K562 (cell line): ENCODE measurements around the gene SLC7A11. TPM values are rescaled to one million over a fixed set of nuclear protein-coding genes. Genes with fewer than 3 reads are reported as not detected.

Experiments
- AFF1 ChIP-seq, 2 experiments: fragments of 450-650 bp; IDR thresholded peaks; 2 replicates each; pipeline ENCODE4 v1.6.1; 2018; ENCODE audit warnings: mild to moderate bottlenecking in 2 of 2, low read depth in 1 of 2; ENCODE audit not compliant: partially characterized antibody in 2 of 2
- CCNT2 ChIP-seq: IDR thresholded peaks from 2 replicates; pipeline ENCODE4 v1.6.1; 2011; ENCODE audit warnings: borderline replicate concordance, low read depth, mild to moderate bottlenecking, moderate library complexity, mixed read lengths, low read length; ENCODE audit not compliant: insufficient read length; ENCODE audit errors: extremely low read depth
- CREM ChIP-seq: IDR thresholded peaks from 2 replicates; pipeline ENCODE4 v1.6.1; 2014; ENCODE audit warnings: antibody characterized with exemption, low read depth
- DIDO1 ChIP-seq: fragments of 450-650 bp; IDR thresholded peaks from 2 replicates; pipeline ENCODE4 v1.6.1; 2016; ENCODE audit warnings: low read depth, missing biosample characterization, missing genetic modification characterization
- FOXK1 ChIP-seq: sonication (generic); formaldehyde crosslinking; IDR thresholded peaks from 2 replicates; pipeline ENCODE4 v1.8.0; 2022; ENCODE audit warnings: missing genetic modification reagents, mild to moderate bottlenecking, borderline replicate concordance
- HCFC1 ChIP-seq: IDR thresholded peaks from 2 replicates; pipeline ENCODE4 v1.6.1; 2012; ENCODE audit warnings: low read depth, low read length, improper control_type of control experiment
- HNRNPL ChIP-seq: fragments of 200-400 bp; formaldehyde crosslinking; IDR thresholded peaks from 2 replicates; pipeline ENCODE4 v1.6.1; 2017; ENCODE audit warnings: low read depth, mild to moderate bottlenecking, low read length
- KAT2B ChIP-seq: IDR thresholded peaks from one replicate; pipeline ENCODE4 v1.6.1; 2012; ENCODE audit warnings: low read depth, mild to moderate bottlenecking, control low read depth, inconsistent platforms, low read length, moderate library complexity
- LARP7 ChIP-seq: fragments of 450-650 bp; IDR thresholded peaks from 2 replicates; pipeline ENCODE4 v1.6.1; 2016
- PBX2 ChIP-seq, 2 experiments: IDR thresholded peaks in 1 of 2; conservative IDR thresholded peaks in 1 of 2; 2 replicates each; pipeline ENCODE4 v1.6.1; 2016; ENCODE audit warnings: low read depth in 2 of 2, mild to moderate bottlenecking in 1 of 2, missing compliant biosample characterization in 1 of 2, missing genetic modification characterization in 1 of 2, moderate library complexity in 1 of 2
- PHB2 ChIP-seq: fragments of 450-650 bp; IDR thresholded peaks from 2 replicates; pipeline ENCODE4 v1.6.1; 2017; ENCODE audit warnings: low read depth
- PRPF4 ChIP-seq: fragments of 200-400 bp; formaldehyde crosslinking; IDR thresholded peaks from one replicate; pipeline ENCODE4 v1.6.1; 2017; ENCODE audit warnings: low read length, low read depth, mild to moderate bottlenecking; ENCODE audit not compliant: insufficient read depth, poor library complexity, severe bottlenecking
- RCOR1 ChIP-seq, 2 experiments: IDR thresholded peaks; 2 replicates each; pipeline ENCODE4 v1.6.1; 2012; ENCODE audit warnings: low read depth in 2 of 2, low read length in 2 of 2, borderline replicate concordance in 1 of 2, improper control_type of control experiment in 1 of 2
- SIN3B ChIP-seq: fragments of 450-650 bp; IDR thresholded peaks from 2 replicates; pipeline ENCODE4 v1.6.1; 2017; ENCODE audit warnings: low read depth, mild to moderate bottlenecking, moderate library complexity
- SP1 ChIP-seq: sonication (generic); formaldehyde crosslinking; IDR thresholded peaks from 2 replicates; pipeline ENCODE4 v1.8.1; 2022; ENCODE audit warnings: mild to moderate bottlenecking, missing genetic modification reagents
- SREBF2 ChIP-seq: sonication (generic); formaldehyde crosslinking; IDR thresholded peaks from 2 replicates; pipeline ENCODE4 v1.4.0; 2020; ENCODE audit warnings: mild to moderate bottlenecking, missing genetic modification reagents
- SRSF7 ChIP-seq: fragments of 200-400 bp; formaldehyde crosslinking; optimal IDR thresholded peaks from 2 replicates; pipeline ENCODE3; 2017; ENCODE audit warnings: mild to moderate bottlenecking, low read depth, low read length
- STAG1 ChIP-seq: sonication (generic); formaldehyde crosslinking; IDR thresholded peaks from 2 replicates; pipeline ENCODE4 v1.5.0; 2020; ENCODE audit warnings: missing genetic modification reagents, borderline replicate concordance
- TEAD4 ChIP-seq, 2 experiments: sonication (generic) in 1 of 2; formaldehyde crosslinking in 1 of 2; IDR thresholded peaks; 2 replicates each; pipeline versions ENCODE4 v1.6.1 to v1.8.0; 2012 to 2022; ENCODE audit warnings: borderline replicate concordance in 1 of 2, inconsistent platforms in 1 of 2, low read length in 1 of 2, mild to moderate bottlenecking in 1 of 2, missing genetic modification reagents in 1 of 2
- XRCC3 ChIP-seq: fragments of 450-650 bp; IDR thresholded peaks from 2 replicates; pipeline ENCODE4 v1.6.1; 2017; ENCODE audit warnings: mild to moderate bottlenecking, moderate library complexity
- ZNF174 ChIP-seq: fragments of 250-450 bp; sonication (Bioruptor Pico); IDR thresholded peaks from 2 replicates; pipeline ENCODE4 v1.4.0; 2020; ENCODE audit warnings: mild to moderate bottlenecking
- ZNF24 ChIP-seq: fragments of 450-650 bp; IDR thresholded peaks from 2 replicates; pipeline ENCODE4 v1.6.1; 2016
- ZNF436 ChIP-seq: fragments of 250-450, 450-650 bp; sonication (Bioruptor Pico); formaldehyde crosslinking; IDR thresholded peaks from 2 replicates; pipeline ENCODE4 v1.7.0; 2020; ENCODE audit warnings: mild to moderate bottlenecking
- ZNF780A ChIP-seq: fragments of 250-450 bp; sonication (Bioruptor Pico); IDR thresholded peaks from 2 replicates; pipeline ENCODE4 v1.5.0; 2021; ENCODE audit warnings: mild to moderate bottlenecking
- polyA plus RNA-seq, 8 experiments: library from polyadenylated mRNA; depleted of rRNA in 4 of 8; stranded (reverse) in 5 of 8; unstranded in 3 of 8; fragments of >200 nt; fragmentation: Nextera tagmentation in 2 of 8; fragmentation: Illumina TruSeq in 1 of 8; extraction: Ambion mirVana in 2 of 8; extraction: Trizol in 1 of 8; gene quantifications; 2 replicates each; pipeline versions ENCODE4 v1.2.1 to v1.2.3, GENCODE V29; 2011 to 2014; ENCODE audit warnings: inconsistent platforms in 1 of 8, missing spikeins in 1 of 8
- total RNA-seq, 7 experiments: library from RNA; depleted of rRNA in 6 of 7; stranded (reverse); fragments of >200 nt in 6 of 7; fragmentation: Illumina TruSeq in 2 of 7; extraction: Trizol in 2 of 7; gene quantifications; 2 replicates each; pipeline versions ENCODE4 v1.2.1 to v1.2.3, GENCODE V29; 2011 to 2021; ENCODE audit warnings: low replicate concordance in 1 of 7

Gene SLC7A11
- total and polyA plus RNA-seq, 9 of the 15 experiments (the other 6 are each of a cell fraction or from before 2014, with no cell fraction given) = 4.5 to 26.1 (median 13.5) TPM

GRCh38 chr4:138252551-138252950, 10.4 kb upstream of the SLC7A11 start (continued):
- TF ChIP-seq AFF1 (IDR thresholded peaks at IDR 0.05; ENCODE audit: low read depth in 1 of 2, partially characterized antibody in 2 of 2) (no peak), SP1 (CRISPR knock-in tag) (no peak), ZNF24 (no peak), STAG1 (CRISPR knock-in tag) (no peak), RCOR1 (IDR thresholded peaks at IDR 0.05; ENCODE audit: borderline replicate concordance in 1 of 2, low read depth in 2 of 2, low read length in 2 of 2) (no peak), SIN3B (no peak), PRPF4 (no peak), XRCC3 (no peak), CREM (peak; percentile 13; the same call in 1 of the 2 replicates), CCNT2 (no peak), LARP7 (no peak), TEAD4 (IDR thresholded peaks at IDR 0.05; ENCODE audit: low read length) (peak; percentile 17; the same call in 1 of the 2 replicates), TEAD4 (CRISPR knock-in tag; IDR thresholded peaks at IDR 0.05; ENCODE audit: borderline replicate concordance) (no peak), KAT2B (no peak), FOXK1 (CRISPR knock-in tag) (no peak), PHB2 (no peak), SRSF7 (no peak), HCFC1 (no peak), ZNF436 (no peak), ZNF174 (CRISPR knock-in tag) (no peak), SREBF2 (CRISPR knock-in tag) (no peak), HNRNPL (no peak), ZNF780A (no peak), PBX2 (CRISPR knock-in tag; IDR thresholded peaks at IDR 0.05; ENCODE audit: low read depth) (no peak), PBX2 (tag; conservative IDR thresholded peaks at IDR 0.05; ENCODE audit: low read depth) (peak; percentile 36; the same call in 1 of the 2 replicates), DIDO1 (tag) (no peak)
